Activated effector memory CD4-positive, alpha-beta T cell treated with anti-CD3 and anti-CD28 coated beads, Interleukin-2, amount 50 U/mL, for 16 hours (primary cell): Measurements from ENCODE around the gene HOXC6.
"Not testable (repeated sequence)": the region's sequence is repeated elsewhere in the genome, so short reads cannot be mapped to it uniquely, and the experiment has no call there.

ENCODE experiments used
- DNase-seq: peaks from one replicate; pipeline ENCODE4 v3.0.0-alpha.2; 2020

Gene HOXC6

GRCh38 chr12:54060174-54060974, 32.1 kb downstream of the HOXC6 start:
- no peak for DNase-seq

GRCh38 chr12:54060975-54061778, 32.9 kb downstream of the HOXC6 start:
- no peak for DNase-seq

GRCh38 chr12:54065677-54066076, 37.4 kb downstream of the HOXC6 start:
- DNase-seq, result no peak

- DNase-seq, result no peak
Observed at GRCh38 chr12:54066408-54066807, 38.2 kb downstream of the HOXC6 start.

GRCh38 chr12:54068418-54069070, 40.3 kb downstream of the HOXC6 start:
- DNase-seq, result no peak

- no peak for DNase-seq
Observed at GRCh38 chr12:54071942-54072341, 43.7 kb downstream of the HOXC6 start.

- no peak for DNase-seq
Observed at GRCh38 chr12:54074308-54074707, 46.1 kb downstream of the HOXC6 start.

GRCh38 chr12:54075409-54075808, 47.2 kb downstream of the HOXC6 start:
- DNase-seq, result no peak

- DNase-seq, result no peak
Observed at GRCh38 chr12:54075974-54076373, 47.7 kb downstream of the HOXC6 start.

- DNase-seq, result not testable (repeated sequence)
Observed at GRCh38 chr12:54077843-54078242, 49.6 kb downstream of the HOXC6 start.

- not testable (repeated sequence) for DNase-seq
Observed at GRCh38 chr12:54079115-54079514, 50.9 kb downstream of the HOXC6 start.
